Esophagus squamous epithelium (tissue), 4 donors: Measurements from ENCODE around the gene FBN3.
"Not testable (repeated sequence)": the region's sequence is repeated elsewhere in the genome, so short reads cannot be mapped to it uniquely, and the experiment has no call there.

Experiments
- CTCF ChIP-seq, 6 experiments: fragments of 450-650 bp in 4 of 6; fragments of 200-600 bp in 2 of 6; sonication (generic) in 2 of 6; IDR thresholded peaks; one replicate each; pipeline ENCODE4 v1.5.1; 2016 to 2019; ENCODE audit warnings: antibody characterized with exemption in 6 of 6, mild to moderate bottlenecking in 4 of 6, moderate library complexity in 4 of 6
- POLR2A ChIP-seq, 4 donors: fragments of 450-650 bp; IDR thresholded peaks; one replicate each; pipeline ENCODE4 v1.6.1; 2017; ENCODE audit warnings: antibody characterized with exemption in 4 of 4, mild to moderate bottlenecking in 4 of 4, moderate library complexity in 3 of 4

GRCh38 chr19:8154014-8154413 is 4.6 kb upstream of the FBN3 start:
- peak in 1 of 6 experiments; percentile 11 for TF ChIP-seq CTCF (IDR thresholded peaks at IDR 0.05)
- TF ChIP-seq POLR2A (IDR thresholded peaks at IDR 0.05), result not testable (repeated sequence)
